SK-N-SH (cell line): ENCODE results near the gene TGFBI.
A peak's percentile ranks its signal among the peaks of the same experiment; 100 is the strongest.

Experiments used
- TAF1 ChIP-seq: IDR thresholded peaks from 2 replicates; pipeline ENCODE4 v1.6.1; 2012; ENCODE audit warnings: low read depth, mild to moderate bottlenecking, low read length, moderate library complexity, borderline replicate concordance
- YY1 ChIP-seq: IDR thresholded peaks from 2 replicates; pipeline ENCODE4 v1.4.0; 2012; ENCODE audit warnings: low read depth, mild to moderate bottlenecking

GRCh38 chr5:135993880-135994636 lies 34.7 kb upstream of the TGFBI start:
- TF ChIP-seq TAF1 (no peak), YY1 (0 out of 2 replicates have a peak, but pooled peaks have one; percentile 14)
